H1 (cell line): ENCODE results near the gene TBC1D17. TPM values are rescaled to one million over a fixed set of nuclear protein-coding genes. Genes with fewer than 3 reads are reported as not detected.
A peak's percentile ranks its signal among the peaks of the same experiment; 100 is the strongest.

Source experiments
- CTCF ChIA-PET: fragments of 300-600 bp; sonication (Branson Sonifier 250); formaldehyde crosslinking; loops from one replicate; lab custom pipeline; 2021; ENCODE audit not compliant: partially characterized antibody; lab: Charles Lee
- POLR2A ChIA-PET: fragments of 300-600 bp; sonication (Branson Sonifier 250); formaldehyde crosslinking; loops from one replicate; lab custom pipeline; 2021; ENCODE audit warnings: inconsistent platforms; ENCODE audit not compliant: partially characterized antibody; lab: Charles Lee
- DNase-seq, 2 experiments: peaks; one replicate each; pipeline versions ENCODE4 v3.0.0 to v3.0.0-alpha.2; 2010 to 2022; ENCODE audit warnings: low spot score in 2 of 2, low read depth in 1 of 2, mixed read lengths in 1 of 2
- FAIRE-seq: peaks from 2 replicates; lab custom pipeline; 2011; peaks lifted over from hg19 to GRCh38; lab: Jason Lieb, UNC
- H2AFZ ChIP-seq: 2 replicates; pipeline ENCODE4 v1.8.1; 2012; ENCODE audit warnings: low read length, inconsistent platforms
- H2AK5ac ChIP-seq: 2 replicates; pipeline ENCODE4 v1.6.1; 2013; ENCODE audit warnings: low read depth, low read length
- H2BK120ac ChIP-seq: replicated peaks from 2 replicates; pipeline ENCODE3; 2013; ENCODE audit warnings: low read depth, low read length, inconsistent platforms
- H2BK12ac ChIP-seq: 2 replicates; pipeline ENCODE4 v1.6.1; 2013; ENCODE audit warnings: low read depth, low read length
- H2BK15ac ChIP-seq: 2 replicates; pipeline ENCODE4 v1.6.1; 2013; ENCODE audit warnings: low read length
- H2BK20ac ChIP-seq: 2 replicates; pipeline ENCODE4 v1.6.1; 2013; ENCODE audit warnings: low read length
- H2BK5ac ChIP-seq: 2 replicates; pipeline ENCODE4 v1.6.1; 2013; ENCODE audit warnings: low read depth, low read length
- H3K14ac ChIP-seq: 2 replicates; pipeline ENCODE4 v1.6.1; 2013; ENCODE audit warnings: inconsistent platforms; ENCODE audit not compliant: insufficient read length
- H3K18ac ChIP-seq: 2 replicates; pipeline ENCODE4 v1.6.1; 2013; ENCODE audit warnings: low read length; ENCODE audit errors: extremely low read depth
- H3K23ac ChIP-seq: 2 replicates; pipeline ENCODE4 v1.6.1; 2013; ENCODE audit warnings: inconsistent platforms; ENCODE audit not compliant: insufficient read length
- H3K23me2 ChIP-seq: 2 replicates; pipeline ENCODE4 v1.6.1; 2013; ENCODE audit warnings: low read depth, low read length
- H3K27ac ChIP-seq: 2 replicates; pipeline ENCODE4 v1.6.1; 2011; ENCODE audit warnings: low read depth, low read length, inconsistent platforms
- H3K27me3 ChIP-seq, 4 experiments: replicated peaks in 1 of 4; 1 replicate in 1 of 4; 2 replicates in 3 of 4; pipeline versions ENCODE4 v1.6.1 to v1.8.1; 2011 to 2013; ENCODE audit warnings: low read length in 3 of 4, mild to moderate bottlenecking in 3 of 4, inconsistent platforms in 2 of 4, mixed read lengths in 2 of 4, moderate library complexity in 1 of 4; ENCODE audit not compliant: control insufficient read depth in 3 of 4, insufficient read depth in 3 of 4; ENCODE audit errors: extremely low read depth in 1 of 4
- H3K36me3 ChIP-seq, 4 experiments: 2 replicates each; pipeline versions ENCODE4 v1.6.1 to v1.8.1; 2011 to 2013; ENCODE audit warnings: mild to moderate bottlenecking in 4 of 4, low read length in 3 of 4, moderate library complexity in 2 of 4, control low read depth in 1 of 4, inconsistent platforms in 1 of 4; ENCODE audit not compliant: insufficient read depth in 4 of 4, control insufficient read depth in 2 of 4
- H3K4ac ChIP-seq: replicated peaks from 2 replicates; pipeline ENCODE3; 2013; ENCODE audit warnings: low read length, low read depth, mixed read lengths, inconsistent platforms; ENCODE audit not compliant: insufficient read length
- H3K4me1 ChIP-seq, 4 experiments: replicated peaks in 1 of 4; 1 replicate in 1 of 4; 2 replicates in 3 of 4; pipeline versions ENCODE4 v1.6.1 to v1.8.1; 2011 to 2013; ENCODE audit warnings: low read length in 3 of 4, inconsistent platforms in 2 of 4, mixed read lengths in 1 of 4; ENCODE audit not compliant: insufficient read depth in 4 of 4, control insufficient read depth in 3 of 4
- H3K4me2 ChIP-seq, 2 experiments: 2 replicates each; pipeline versions ENCODE4 v1.6.1 to v1.8.1; 2011 to 2013; ENCODE audit warnings: low read depth in 2 of 2, low read length in 2 of 2, control low read depth in 1 of 2, inconsistent platforms in 1 of 2, mild to moderate bottlenecking in 1 of 2; ENCODE audit not compliant: insufficient read depth in 1 of 2
- H3K4me3 ChIP-seq, 4 experiments: fragments of 200-600, 300-600 bp in 1 of 4; sonication (generic), shearing (Covaris generic), sonication (Bioruptor Twin) in 1 of 4; 2 replicates each; pipeline versions ENCODE4 v1.5.1 to v1.8.1; 2011 to 2016; ENCODE audit warnings: low read length in 4 of 4, low read depth in 3 of 4, control low read depth in 2 of 4, inconsistent platforms in 2 of 4, mild to moderate bottlenecking in 2 of 4, mixed read lengths in 1 of 4, moderate library complexity in 1 of 4; ENCODE audit not compliant: insufficient read depth in 2 of 4; ENCODE audit errors: extremely low read depth in 1 of 4
- H3K56ac ChIP-seq: replicated peaks from 2 replicates; pipeline ENCODE3; 2013; ENCODE audit warnings: low read depth, mild to moderate bottlenecking, mixed read lengths, low read length, inconsistent platforms; ENCODE audit not compliant: insufficient read length
- H3K79me1 ChIP-seq: 2 replicates; pipeline ENCODE4 v1.6.1; 2013; ENCODE audit warnings: low read depth, low read length, control low read depth
- H3K79me2 ChIP-seq, 2 experiments: 2 replicates each; pipeline versions ENCODE4 v1.6.1 to v1.8.1; 2012 to 2013; ENCODE audit warnings: low read length in 2 of 2, mild to moderate bottlenecking in 2 of 2, inconsistent platforms in 1 of 2; ENCODE audit not compliant: insufficient read depth in 2 of 2, control insufficient read depth in 1 of 2
- H3K9ac ChIP-seq, 4 experiments: replicated peaks in 1 of 4; 1 replicate in 1 of 4; 2 replicates in 3 of 4; pipeline versions ENCODE4 v1.6.1 to v1.8.1; 2011 to 2013; ENCODE audit warnings: low read depth in 3 of 4, low read length in 3 of 4, control low read depth in 2 of 4, mild to moderate bottlenecking in 2 of 4, moderate library complexity in 2 of 4, inconsistent platforms in 1 of 4; ENCODE audit errors: extremely low read depth in 1 of 4
- H3K9me3 ChIP-seq, 2 experiments: 2 replicates each; pipeline versions ENCODE4 v1.6.1 to v1.8.1; 2012 to 2013; ENCODE audit warnings: mild to moderate bottlenecking in 2 of 2, moderate library complexity in 2 of 2, control low read depth in 1 of 2, inconsistent platforms in 1 of 2, low read depth in 1 of 2, low read length in 1 of 2, mixed read lengths in 1 of 2; ENCODE audit not compliant: insufficient read depth in 2 of 2
- H4K20me1 ChIP-seq, 2 experiments: replicated peaks in 1 of 2; 2 replicates each; pipeline versions ENCODE3 to v1.8.1; 2011 to 2013; ENCODE audit warnings: inconsistent platforms in 2 of 2, low read length in 2 of 2, mild to moderate bottlenecking in 1 of 2; ENCODE audit not compliant: insufficient read depth in 2 of 2, control insufficient read depth in 1 of 2
- H4K5ac ChIP-seq: 2 replicates; pipeline ENCODE4 v1.6.1; 2013; ENCODE audit warnings: low read length, low read depth, mixed read lengths, inconsistent platforms; ENCODE audit not compliant: insufficient read length
- H4K8ac ChIP-seq: 2 replicates; pipeline ENCODE4 v1.8.0; 2013; ENCODE audit warnings: mild to moderate bottlenecking, moderate library complexity, low read length, inconsistent platforms; ENCODE audit not compliant: insufficient read depth; ENCODE audit errors: extremely low read depth
- H4K91ac ChIP-seq: replicated peaks from 2 replicates; pipeline ENCODE3; 2013; ENCODE audit warnings: low read length, mixed read lengths, inconsistent platforms; ENCODE audit not compliant: insufficient read length
- BCL11A ChIP-seq, 2 experiments: IDR thresholded peaks; one replicate each; pipeline ENCODE4 v1.6.1; 2011; ENCODE audit warnings: low read depth in 2 of 2, low read length in 2 of 2, mild to moderate bottlenecking in 2 of 2
- EGR1 ChIP-seq: IDR thresholded peaks from 2 replicates; pipeline ENCODE4 v1.6.1; 2011; ENCODE audit warnings: low read depth, low read length, borderline replicate concordance
- POLR2A ChIP-seq, 2 experiments: IDR thresholded peaks; 1 replicate in 1 of 2; 2 replicates in 1 of 2; pipeline ENCODE4 v1.6.1; 2011; ENCODE audit warnings: low read depth in 2 of 2, low read length in 2 of 2, mild to moderate bottlenecking in 2 of 2; ENCODE audit errors: control extremely low read depth in 1 of 2
- POLR2AphosphoS5 ChIP-seq: IDR thresholded peaks from 2 replicates; pipeline ENCODE4 v1.6.1; 2011; ENCODE audit warnings: low read depth, low read length
- WGBS, 2 experiments: shearing (Covaris generic) in 1 of 2; methylation state at CpG; one replicate each; pipeline versions ENCODE4 v1.1.6 to v1.1.7; 2013 to 2015; ENCODE audit warnings: low lambda C conversion rate in 2 of 2, mixed read lengths in 2 of 2, inconsistent platforms in 1 of 2, low coverage in 1 of 2, missing lambda C conversion rate in 1 of 2; ENCODE audit not compliant: insufficient replicate concordance in 2 of 2, insufficient coverage in 1 of 2, insufficient read length in 1 of 2; ENCODE audit errors: extremely low coverage in 1 of 2, missing lambda C conversion rate in 1 of 2; 5-methylcytosine and 5-hydroxymethylcytosine counted together
- polyA plus RNA-seq, 7 experiments: library from polyadenylated mRNA; depleted of rRNA in 3 of 7; stranded (reverse) in 5 of 7; unstranded in 2 of 7; fragments of >200 nt in 5 of 7; fragments of 200-250 nt in 2 of 7; gene quantifications; 1 replicate in 5 of 7; 2 replicates in 1 of 7; 4 replicates in 1 of 7; pipeline versions ENCODE4 v1.2.1 to v1.2.3, GENCODE V29; 2011 to 2013; ENCODE audit warnings: missing spikeins in 2 of 7, mixed read lengths in 2 of 7
- total RNA-seq: library from RNA; stranded (reverse); fragmentation: NEBNext Ultra II Directional; extraction: Animal tissue kit (Norgen Biotek cat#: 25700); gene quantifications from 2 replicates; pipeline ENCODE4 v1.2.1, GENCODE V29; 2021

TBC1D17 gene
- total and polyA plus RNA-seq, 2 of the 8 experiments (the other 6 are each of a cell fraction or from before 2014, with no cell fraction given) = 30.3 to 44.9 TPM

GRCh38 chr19:49858088-49858985 is 19.2 kb upstream of the TBC1D17 start:
- no peak overlapping the region for H3K4me2 ChIP-seq
- FAIRE-seq = no peak
- CTCF ChIA-PET = interaction anchor here (1.7 kb wide), 2 partner anchors 10 to 30 kb away, joined by 3 to 4 read pairs; no protein-coding TSS in a partner anchor

More at GRCh38 chr19:49858088-49858985, 19.2 kb upstream of the TBC1D17 start:
- no peak overlapping the region for H2BK12ac ChIP-seq
- TF ChIP-seq POLR2AphosphoS5 (peak; percentile 85; the same call in 1 of the 2 replicates), POLR2A (IDR thresholded peaks at IDR 0.05; ENCODE audit: control extremely low read depth in 1 of 2, low read depth in 2 of 2, low read length in 2 of 2) (peak in 1 of 2 experiments; percentile 67; a peak in 2 of 3 replicates), BCL11A (IDR thresholded peaks at IDR 0.05; ENCODE audit: low read depth in 2 of 2, low read length in 2 of 2) (no peak), EGR1 (no peak)
- no peaks in the 10 kb centered on the region for H3K23me2 ChIP-seq
- no peaks in the 10 kb centered on the region for H3K27me3 ChIP-seq
- no peak overlapping the region for H2BK15ac ChIP-seq
- no peak overlapping the region for H3K14ac ChIP-seq
- H2BK20ac ChIP-seq = no peak overlapping the region
- no peak overlapping the region for H3K9ac ChIP-seq
- no peak overlapping the region for H3K27ac ChIP-seq
- WGBS, 2 experiments = 94% methylated on average over 33 of the region's 37 CpGs; no CpG with 5 or more reads in 1 of the 2 experiments
- no peak overlapping the region for H3K23ac ChIP-seq
- no peak overlapping the region for H2AK5ac ChIP-seq
- peaks cover 0 to 7% (median 2%) of the 10 kb centered on the region in 4 experiments; a peak in 4 of 7 replicates for H3K4me1 ChIP-seq
- no peaks in the 10 kb centered on the region for H3K9me3 ChIP-seq
- H4K8ac ChIP-seq = peak overlapping the region; percentile 47; the same call in 1 of the 2 replicates
- peaks cover 11% of the 10 kb centered on the region; the same call in 1 of the 2 replicates for H3K79me1 ChIP-seq
- H4K20me1 ChIP-seq = peaks cover 46 to 59% of the 10 kb centered on the region in 2 experiments
- H3K4ac ChIP-seq = no peak overlapping the region
- H4K5ac ChIP-seq = no peak overlapping the region
- peaks cover 3 to 12% of the 10 kb centered on the region in 2 experiments; a peak in 3 of 4 replicates for H3K79me2 ChIP-seq
- no peak overlapping the region for H4K91ac ChIP-seq
- no peak overlapping the region for H2BK120ac ChIP-seq
- POLR2A ChIA-PET = interaction anchor here (0.7 to 12.4 kb wide), 20 partner anchors 8 to 218 kb away, joined by 3 to 247 read pairs (median 4); partner anchors contain the start of genes AKT1S1, FUZ, MED25 and PNKP
- no peak overlapping the region for H3K56ac ChIP-seq
- H3K4me3 ChIP-seq = no peak overlapping the region
- no peak overlapping the region for H2AFZ ChIP-seq
- H2BK5ac ChIP-seq = peak overlapping the region; percentile 60; the same call in 1 of the 2 replicates
- DNase-seq = no peak
- peaks cover 21 to 74% (median 49%) of the 10 kb centered on the region in 4 experiments for H3K36me3 ChIP-seq
- H3K18ac ChIP-seq = no peak overlapping the region
